ENCODE measurements around the gene FBXL2.

GRCh38 chr3:33317963-33318709 lies 40.9 kb downstream of the FBXL2 start:
- TF ChIP-seq CTCF (conservative IDR thresholded peaks at IDR 0.05 in 1 of 2, IDR thresholded peaks at IDR 0.05 in 1 of 2; ENCODE audit: extremely low read depth in 1 of 2, insufficient read depth in 1 of 2, low read depth in 1 of 2, low read length in 2 of 2): no peak
- TF ChIP-seq EZH2 (IDR thresholded peaks at IDR 0.05; ENCODE audit: borderline replicate concordance, low read length): no peak
